Transverse colon (tissue), 4 donors: ENCODE measurements around the gene MICAL2. TPM values are rescaled to one million over a fixed set of nuclear protein-coding genes. Genes with fewer than 3 reads are reported as not detected.
A peak's percentile ranks its signal among the peaks of the same experiment; 100 is the strongest.

ENCODE experiments used
- DNase-seq: peaks from one replicate; pipeline ENCODE4 v3.0.0-alpha.2; 2019
- H3K27ac ChIP-seq, 4 donors: fragments of 200-600 bp; sonication (generic); 2 replicates each; pipeline ENCODE4 v1.5.1; 2016 to 2018; ENCODE audit warnings: inconsistent platforms in 4 of 4
- H3K27me3 ChIP-seq: fragments of 200-600 bp; sonication (generic); 2 replicates; pipeline ENCODE4 v1.5.1; 2017; ENCODE audit warnings: inconsistent platforms
- H3K36me3 ChIP-seq, 4 donors: fragments of 200-600 bp; sonication (generic); 2 replicates each; pipeline ENCODE4 v1.5.1; 2017 to 2019; ENCODE audit warnings: inconsistent platforms in 4 of 4
- H3K4me1 ChIP-seq, 4 donors: fragments of 200-600 bp; sonication (generic); 2 replicates each; pipeline ENCODE4 v1.5.1; 2017 to 2020; ENCODE audit warnings: inconsistent platforms in 4 of 4
- H3K4me3 ChIP-seq, 4 donors: fragments of 200-600 bp; sonication (generic); 1 replicate in 1 of 4; 2 replicates in 3 of 4; pipeline versions ENCODE4 v1.5.1 to v1.6.1; 2017 to 2019; ENCODE audit warnings: inconsistent platforms in 4 of 4
- H3K9me3 ChIP-seq, 2 donors: fragments of 200-600 bp; sonication (generic); 2 replicates each; pipeline ENCODE4 v1.5.1; 2017 to 2019; ENCODE audit warnings: inconsistent platforms in 2 of 2
- CTCF ChIP-seq, 5 experiments: fragments of 200-600 bp in 3 of 5; fragments of 450-650 bp in 2 of 5; sonication (generic) in 3 of 5; IDR thresholded peaks; 1 replicate in 2 of 5; 2 replicates in 3 of 5; pipeline ENCODE4 v1.5.1; 2016 to 2017; ENCODE audit warnings: antibody characterized with exemption in 5 of 5, inconsistent platforms in 3 of 5, mild to moderate bottlenecking in 2 of 5, moderate library complexity in 1 of 5
- EP300 ChIP-seq: sonication (generic); formaldehyde crosslinking; IDR thresholded peaks from one replicate; pipeline ENCODE4 v1.6.1; 2017; ENCODE audit warnings: antibody characterized with exemption, low read depth
- POLR2A ChIP-seq: fragments of 450-650 bp; IDR thresholded peaks from one replicate; pipeline ENCODE4 v1.6.1; 2016; ENCODE audit warnings: antibody characterized with exemption, mild to moderate bottlenecking, moderate library complexity
- POLR2AphosphoS5 ChIP-seq, 3 donors: sonication (generic); formaldehyde crosslinking; IDR thresholded peaks; one replicate each; pipeline ENCODE4 v1.6.1; 2016; ENCODE audit warnings: antibody characterized with exemption in 3 of 3
- WGBS, 2 donors: methylation state at CpG; one replicate each; pipeline ENCODE4 v1.1.5; 2018; ENCODE audit warnings: low coverage in 1 of 2; 5-methylcytosine and 5-hydroxymethylcytosine counted together
- in situ Hi-C, 4 donors: fragments of 200-750 bp; cut with MboI; loops; one replicate each; pipeline versions ENCODE4 v1.15.0 to v1.15.1; 2017; ENCODE audit warnings: low sequenced_read_pairs in 3 of 4, low pct_ligation_motif_present in 1 of 4, low pct_unique_long_range_greater_than_20kb in 1 of 4
- intact Hi-C: fragments of 100-400 bp; cut with DNase I; formaldehyde crosslinking; loops from one replicate; pipeline ENCODE4 v1.15.1; 2023; ENCODE audit warnings: low total_unique reads
- total RNA-seq, 4 donors: library from RNA; depleted of rRNA; stranded (reverse); fragments of >200 nt; gene quantifications; one replicate each; pipeline ENCODE4 v1.1.0, GENCODE V29; 2016

The MICAL2 gene
- total RNA-seq, 4 donors from 2014 or later = 309 to 483 (median 316) TPM

GRCh38 chr11:12249590-12250260 is 139.3 kb downstream of the MICAL2 start:
- in situ Hi-C loops (loop anchor here (25.0 kb wide), 2 partner anchors 187 to 437 kb away; no protein-coding TSS in a partner anchor), intact Hi-C loops (no loop called here)
- no peak for TF ChIP-seq EP300
- TF ChIP-seq POLR2AphosphoS5 (IDR thresholded peaks at IDR 0.05) = peak in 2 of 3 donors; percentile 22 to 27
- no peak for TF ChIP-seq POLR2A
- 51 to 100% methylated on average over 1 to 20 of the region's 20 CpGs for WGBS, 2 donors
- Histone ChIP-seq H3K4me3 (no peak overlapping the region), H3K36me3 (no peaks in the 10 kb centered on the region), H3K9me3 (no peaks in the 10 kb centered on the region), H3K27me3 (no peaks in the 10 kb centered on the region), H3K27ac (peak overlapping the region in 3 of 4 donors; percentile 57 to 87 (median 84)), H3K4me1 (peaks cover 33 to 56% (median 39%) of the 10 kb centered on the region in 4 donors)
- DNase-seq = peak; percentile 59

DNA sequence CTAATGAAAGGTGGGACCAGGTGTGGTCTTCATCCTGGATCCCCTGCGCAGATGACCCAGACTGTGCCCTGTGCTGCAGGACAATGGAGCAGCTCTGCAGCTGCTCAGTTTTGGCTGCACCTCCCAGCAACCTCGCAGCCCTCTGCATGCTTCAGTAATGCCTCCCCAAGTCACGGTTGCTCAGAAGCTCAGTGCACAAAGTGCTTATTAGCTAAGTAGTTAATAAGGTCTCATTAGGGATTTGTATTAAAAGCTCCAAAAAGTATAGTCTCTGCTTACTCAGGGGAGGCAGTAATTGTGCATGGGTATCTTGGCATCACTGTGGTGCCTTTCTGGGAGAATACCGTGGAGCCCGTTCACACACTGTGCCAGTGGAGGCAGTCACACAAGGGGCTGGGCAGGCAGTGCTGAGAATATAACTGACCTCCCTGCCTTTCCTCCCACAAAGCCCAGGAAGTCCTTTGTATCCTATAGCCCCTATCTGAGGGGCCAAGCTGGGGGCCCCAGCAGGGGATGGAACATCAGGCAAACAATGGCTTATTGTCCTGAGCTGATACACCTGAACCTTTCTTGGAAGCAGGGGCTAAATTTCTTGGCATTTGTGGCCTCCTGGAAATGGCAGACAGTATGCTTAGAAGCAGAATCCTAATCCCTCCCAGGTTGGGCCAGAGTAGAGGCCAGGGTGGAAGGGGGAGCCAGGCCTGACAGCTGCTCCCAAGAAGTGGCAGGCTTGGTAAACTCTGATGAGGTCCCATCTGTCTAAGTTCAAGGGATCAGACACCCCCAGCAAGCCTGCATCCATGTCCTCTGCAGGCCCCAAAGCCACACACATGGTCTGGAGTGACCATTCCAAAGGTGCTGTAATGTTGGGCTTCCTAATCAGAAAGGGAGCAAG is 141.5 kb downstream of the MICAL2 start:
- peaks cover 0 to 5% (median 0%) of the 10 kb centered on the region in 4 donors for H3K36me3 ChIP-seq
- no peak for TF ChIP-seq CTCF (IDR thresholded peaks at IDR 0.05)
- TF ChIP-seq POLR2AphosphoS5 (IDR thresholded peaks at IDR 0.05) = no peak
- no peak for TF ChIP-seq POLR2A
- TF ChIP-seq EP300 = no peak
- no peak overlapping the region for H3K27ac ChIP-seq
- no peaks in the 10 kb centered on the region for H3K9me3 ChIP-seq
- DNase-seq = no peak
- H3K27me3 ChIP-seq = no peaks in the 10 kb centered on the region
- intact Hi-C loops = no loop called here
- WGBS, 2 donors = 45% methylated on average over 4 of the region's 5 CpGs; no CpG with 5 or more reads in 1 of the 2 donors
- in situ Hi-C loops = loop anchor here in 1 of 4 donors (25.0 kb wide), 1 partner anchor 440 kb away; no protein-coding TSS in a partner anchor
- peaks cover 33 to 50% (median 37%) of the 10 kb centered on the region in 4 donors for H3K4me1 ChIP-seq
- no peak overlapping the region for H3K4me3 ChIP-seq

DNA sequence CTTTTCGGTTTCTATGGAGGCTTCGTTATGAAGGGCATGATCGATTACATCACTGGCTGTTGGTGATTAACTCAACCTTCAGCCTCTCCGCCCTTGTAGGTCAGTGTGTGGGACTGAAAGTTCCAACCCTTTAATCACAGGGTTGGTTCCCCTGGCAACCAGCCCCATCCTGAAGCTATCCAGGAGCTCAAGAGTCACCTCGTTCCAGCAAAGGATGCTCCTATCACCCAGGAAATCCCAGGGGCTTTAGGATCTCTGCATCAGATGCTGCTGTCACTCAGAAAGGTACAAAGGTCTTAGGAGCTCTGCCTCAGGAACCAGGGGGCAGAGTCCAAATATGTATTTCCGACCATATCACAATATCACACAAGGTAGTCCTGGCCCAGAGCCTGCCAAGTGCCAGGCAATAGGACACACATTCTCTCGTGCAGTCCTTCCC is 143.5 kb downstream of the MICAL2 start:
- intact Hi-C loops (no loop called here), in situ Hi-C loops (loop anchor here in 1 of 4 donors (25.0 kb wide), 1 partner anchor 442 kb away; no protein-coding TSS in a partner anchor)
- Histone ChIP-seq H3K36me3 (peaks cover 0 to 16% (median 3%) of the 10 kb centered on the region in 4 donors), H3K4me3 (no peak overlapping the region), H3K27ac (peak overlapping the region; percentile 31 to 56 (median 49)), H3K9me3 (no peaks in the 10 kb centered on the region), H3K4me1 (peaks cover 13 to 31% (median 21%) of the 10 kb centered on the region in 4 donors), H3K27me3 (no peaks in the 10 kb centered on the region)
- 46% methylated on average over 7 of the region's 7 CpGs; no CpG with 5 or more reads in 1 of the 2 donors for WGBS, 2 donors
- TF ChIP-seq POLR2A (no peak), POLR2AphosphoS5 (IDR thresholded peaks at IDR 0.05) (peak in 1 of 3 donors; percentile 25), CTCF (IDR thresholded peaks at IDR 0.05) (no peak), EP300 (no peak)
- DNase-seq = peak; percentile 61

DNA sequence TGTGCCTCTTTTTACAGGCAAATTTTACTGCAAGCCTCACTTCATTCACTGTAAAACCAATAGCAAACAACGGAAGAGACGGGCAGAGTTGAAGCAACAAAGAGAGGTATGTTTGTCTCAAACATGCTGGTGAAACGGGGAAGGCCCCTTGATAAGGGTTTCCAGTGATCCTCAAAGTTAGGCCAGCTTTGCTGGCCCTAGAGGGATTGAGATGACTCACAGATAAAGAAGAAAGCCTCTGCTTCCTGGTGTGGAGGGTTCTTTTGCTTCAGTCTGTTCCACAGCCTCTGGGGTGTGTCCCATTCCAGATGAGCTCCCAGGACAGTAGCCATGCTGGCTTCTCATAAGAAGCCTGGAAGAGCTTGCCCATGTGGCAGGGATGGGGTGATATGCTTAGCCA is 148.1 kb downstream of the MICAL2 start:
- intact Hi-C loops = no loop called here
- Histone ChIP-seq H3K27ac (no peak overlapping the region), H3K9me3 (no peaks in the 10 kb centered on the region), H3K4me3 (no peak overlapping the region), H3K4me1 (peaks cover 4 to 11% (median 6%) of the 10 kb centered on the region in 4 donors), H3K36me3 (peaks cover 0 to 51% (median 18%) of the 10 kb centered on the region in 4 donors), H3K27me3 (no peaks in the 10 kb centered on the region)
- TF ChIP-seq EP300 (no peak), POLR2A (no peak), POLR2AphosphoS5 (IDR thresholded peaks at IDR 0.05) (no peak), CTCF (IDR thresholded peaks at IDR 0.05) (no peak)
- in situ Hi-C loops = loop anchor here in 1 of 4 donors (25.0 kb wide), 1 partner anchor 446 kb away; no protein-coding TSS in a partner anchor
- 54 to 61% methylated on average over 3 of the region's 3 CpGs for WGBS, 2 donors
- no peak for DNase-seq
